ENCODE measurements around the gene ST3GAL3.

The ST3GAL3 gene

DNA sequence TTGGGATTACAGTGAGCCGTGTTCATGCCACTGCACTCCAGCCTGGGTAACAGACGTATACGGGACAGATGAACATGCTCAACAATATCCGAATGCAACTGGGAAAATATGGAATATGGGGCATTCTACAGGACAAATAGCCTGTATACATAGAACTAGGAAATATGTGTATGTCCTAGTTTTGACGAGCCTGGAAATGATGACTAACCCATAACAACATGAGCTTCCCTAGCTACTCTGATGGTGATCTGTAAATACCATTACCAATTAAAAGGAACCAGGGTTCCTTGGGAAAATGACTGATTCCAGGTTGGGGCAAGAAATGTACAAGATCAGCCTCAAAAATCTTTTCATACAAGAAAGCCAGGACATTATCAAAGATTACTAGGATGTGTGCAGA lies 183.5 kb downstream of the ST3GAL3 start:
- Histone ChIP-seq H3K4me3 (ENCODE audit: extremely low read depth, insufficient read depth, low read length, poor library complexity, severe bottlenecking) (no peak overlapping the region), H3K36me3 (ENCODE audit: control insufficient read depth, insufficient read depth, low read length) (peaks cover 4% of the 10 kb centered on the region), H3K4me1 (ENCODE audit: control insufficient read depth, insufficient read depth, low read length, poor library complexity, severe bottlenecking) (no peaks in the 10 kb centered on the region), H3K27ac (ENCODE audit: low read depth, low read length, severe bottlenecking) (no peak overlapping the region), H3K9me3 (ENCODE audit: control insufficient read depth, low read length) (no peaks in the 10 kb centered on the region)
- WGBS, 2 experiments (ENCODE audit: insufficient coverage in 2 of 2), result 87 to 100% methylated on average over 1 to 3 of the region's 5 CpGs

DNA sequence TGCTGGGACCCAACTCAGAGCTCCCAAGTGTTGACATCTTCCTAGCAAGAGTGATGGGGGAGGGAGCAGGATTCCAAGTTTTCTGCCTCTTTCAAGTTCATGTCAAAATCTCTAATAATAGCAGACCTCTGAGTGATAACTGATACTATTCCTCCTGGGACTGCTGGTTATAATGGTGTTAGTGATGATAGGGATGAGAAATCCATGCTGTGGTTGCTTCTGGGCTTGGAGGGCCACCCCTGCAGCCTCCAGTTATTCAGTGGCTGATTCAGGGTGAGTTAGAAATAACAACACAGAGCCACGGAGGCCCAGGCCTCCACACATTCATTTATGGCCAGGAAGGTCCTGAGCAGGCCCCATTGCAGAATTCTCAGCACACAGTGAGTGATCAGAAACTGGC lies 185.7 kb downstream of the ST3GAL3 start:
- 93 to 100% methylated on average over 1 of the region's 1 CpG for WGBS, 2 experiments (ENCODE audit: insufficient coverage in 2 of 2)
- H3K27ac ChIP-seq (ENCODE audit: low read depth, low read length, severe bottlenecking), result no peak overlapping the region
- H3K9me3 ChIP-seq (ENCODE audit: control insufficient read depth, low read length), result no peaks in the 10 kb centered on the region
- no peaks in the 10 kb centered on the region for H3K4me1 ChIP-seq (ENCODE audit: control insufficient read depth, insufficient read depth, low read length, poor library complexity, severe bottlenecking)
- peaks cover 6% of the 10 kb centered on the region for H3K36me3 ChIP-seq (ENCODE audit: control insufficient read depth, insufficient read depth, low read length)
- no peak overlapping the region for H3K4me3 ChIP-seq (ENCODE audit: extremely low read depth, insufficient read depth, low read length, poor library complexity, severe bottlenecking)

- Histone ChIP-seq H3K4me3 (ENCODE audit: extremely low read depth, insufficient read depth, low read length, poor library complexity, severe bottlenecking) (no peak overlapping the region), H3K4me1 (ENCODE audit: control insufficient read depth, insufficient read depth, low read length, poor library complexity, severe bottlenecking) (no peaks in the 10 kb centered on the region), H3K36me3 (ENCODE audit: control insufficient read depth, insufficient read depth, low read length) (peaks cover 26% of the 10 kb centered on the region), H3K27ac (ENCODE audit: low read depth, low read length, severe bottlenecking) (no peak overlapping the region), H3K9me3 (ENCODE audit: control insufficient read depth, low read length) (no peaks in the 10 kb centered on the region)
- 96 to 98% methylated on average over 12 of the region's 12 CpGs for WGBS, 2 experiments (ENCODE audit: insufficient coverage in 2 of 2)
These were observed 191.6 kb downstream of the ST3GAL3 start for GRCh38 chr1:43898981-43899380.

DNA sequence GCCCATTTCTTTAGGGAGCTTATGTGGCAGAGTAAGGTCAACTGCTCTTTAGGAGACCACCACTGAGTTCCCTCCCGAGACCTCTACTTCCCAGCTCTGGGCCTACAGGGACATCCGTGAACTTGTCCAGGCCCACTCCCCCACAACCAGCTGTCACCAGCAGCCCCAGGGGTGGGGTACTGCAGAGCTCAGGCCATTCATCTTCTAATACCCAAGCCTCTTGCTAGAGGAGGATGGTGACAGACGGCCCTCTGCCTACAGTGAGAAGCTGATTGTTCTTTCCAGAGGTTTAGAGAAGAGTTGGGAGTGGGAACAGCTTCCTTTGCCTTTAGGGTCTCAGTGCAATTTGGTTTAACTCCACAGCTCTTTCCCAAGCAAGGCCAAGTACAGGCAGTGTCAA lies 193.1 kb downstream of the ST3GAL3 start:
- Histone ChIP-seq H3K4me1 (ENCODE audit: control insufficient read depth, insufficient read depth, low read length, poor library complexity, severe bottlenecking) (no peaks in the 10 kb centered on the region), H3K27ac (ENCODE audit: low read depth, low read length, severe bottlenecking) (no peak overlapping the region), H3K4me3 (ENCODE audit: extremely low read depth, insufficient read depth, low read length, poor library complexity, severe bottlenecking) (no peak overlapping the region), H3K36me3 (ENCODE audit: control insufficient read depth, insufficient read depth, low read length) (peaks cover 22% of the 10 kb centered on the region), H3K9me3 (ENCODE audit: control insufficient read depth, low read length) (no peaks in the 10 kb centered on the region)
- WGBS, 2 experiments (ENCODE audit: insufficient coverage in 2 of 2), result 92 to 100% methylated on average over 2 of the region's 3 CpGs

GRCh38 chr1:43901196-43901961 lies 194.0 kb downstream of the ST3GAL3 start:
- Histone ChIP-seq H3K4me3 (ENCODE audit: extremely low read depth, insufficient read depth, low read length, poor library complexity, severe bottlenecking) (no peak overlapping the region), H3K36me3 (ENCODE audit: control insufficient read depth, insufficient read depth, low read length) (peaks cover 22% of the 10 kb centered on the region), H3K9me3 (ENCODE audit: control insufficient read depth, low read length) (no peaks in the 10 kb centered on the region), H3K27ac (ENCODE audit: low read depth, low read length, severe bottlenecking) (no peak overlapping the region), H3K4me1 (ENCODE audit: control insufficient read depth, insufficient read depth, low read length, poor library complexity, severe bottlenecking) (no peaks in the 10 kb centered on the region)
- 91% methylated on average over 6 to 7 of the region's 7 CpGs for WGBS, 2 experiments (ENCODE audit: insufficient coverage in 2 of 2)

DNA sequence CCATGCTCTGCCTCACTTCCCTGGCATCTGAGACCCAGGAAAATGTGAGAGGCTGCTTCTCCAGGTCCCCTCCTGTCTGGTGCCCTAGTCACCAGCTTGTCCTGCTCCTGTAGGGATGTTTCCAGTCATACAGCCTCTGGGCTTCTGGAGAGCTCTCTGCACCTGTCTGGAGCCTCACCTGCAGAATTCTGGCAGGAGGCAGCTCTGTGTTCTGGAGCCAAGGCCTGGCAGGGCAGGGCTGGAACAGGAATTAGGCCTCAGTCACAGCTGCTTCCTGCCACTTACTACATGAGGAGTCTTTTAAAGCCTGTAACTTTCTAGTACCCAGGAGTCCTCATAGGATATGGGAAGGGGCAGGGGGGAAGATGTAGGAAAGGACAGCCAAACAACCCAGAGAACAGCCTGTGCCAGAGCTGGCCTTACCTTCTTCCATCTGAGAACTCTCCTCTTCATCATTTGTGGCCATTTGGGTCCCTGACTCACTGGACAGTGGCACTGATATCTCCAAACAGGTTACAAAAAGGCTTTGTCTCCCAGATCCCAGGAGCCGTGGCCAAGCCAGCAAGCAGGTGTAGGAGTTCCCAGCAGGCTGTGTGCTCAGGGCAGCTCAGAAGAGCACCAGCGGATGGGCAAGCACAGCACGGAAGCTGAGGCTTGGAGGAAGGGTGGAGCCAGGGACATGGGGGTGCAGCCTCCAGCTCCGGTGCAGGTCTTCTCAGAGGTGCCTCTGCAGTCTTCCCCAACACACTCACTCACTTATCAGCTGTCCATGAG lies 194.9 kb downstream of the ST3GAL3 start:
- H3K9me3 ChIP-seq (ENCODE audit: control insufficient read depth, low read length), result no peaks in the 10 kb centered on the region
- H3K36me3 ChIP-seq (ENCODE audit: control insufficient read depth, insufficient read depth, low read length), result peaks cover 22% of the 10 kb centered on the region
- no peaks in the 10 kb centered on the region for H3K4me1 ChIP-seq (ENCODE audit: control insufficient read depth, insufficient read depth, low read length, poor library complexity, severe bottlenecking)
- H3K27ac ChIP-seq (ENCODE audit: low read depth, low read length, severe bottlenecking), result no peak overlapping the region
- no peak overlapping the region for H3K4me3 ChIP-seq (ENCODE audit: extremely low read depth, insufficient read depth, low read length, poor library complexity, severe bottlenecking)
- WGBS, 2 experiments (ENCODE audit: insufficient coverage in 2 of 2), result 100% methylated on average over 1 to 2 of the region's 4 CpGs

DNA sequence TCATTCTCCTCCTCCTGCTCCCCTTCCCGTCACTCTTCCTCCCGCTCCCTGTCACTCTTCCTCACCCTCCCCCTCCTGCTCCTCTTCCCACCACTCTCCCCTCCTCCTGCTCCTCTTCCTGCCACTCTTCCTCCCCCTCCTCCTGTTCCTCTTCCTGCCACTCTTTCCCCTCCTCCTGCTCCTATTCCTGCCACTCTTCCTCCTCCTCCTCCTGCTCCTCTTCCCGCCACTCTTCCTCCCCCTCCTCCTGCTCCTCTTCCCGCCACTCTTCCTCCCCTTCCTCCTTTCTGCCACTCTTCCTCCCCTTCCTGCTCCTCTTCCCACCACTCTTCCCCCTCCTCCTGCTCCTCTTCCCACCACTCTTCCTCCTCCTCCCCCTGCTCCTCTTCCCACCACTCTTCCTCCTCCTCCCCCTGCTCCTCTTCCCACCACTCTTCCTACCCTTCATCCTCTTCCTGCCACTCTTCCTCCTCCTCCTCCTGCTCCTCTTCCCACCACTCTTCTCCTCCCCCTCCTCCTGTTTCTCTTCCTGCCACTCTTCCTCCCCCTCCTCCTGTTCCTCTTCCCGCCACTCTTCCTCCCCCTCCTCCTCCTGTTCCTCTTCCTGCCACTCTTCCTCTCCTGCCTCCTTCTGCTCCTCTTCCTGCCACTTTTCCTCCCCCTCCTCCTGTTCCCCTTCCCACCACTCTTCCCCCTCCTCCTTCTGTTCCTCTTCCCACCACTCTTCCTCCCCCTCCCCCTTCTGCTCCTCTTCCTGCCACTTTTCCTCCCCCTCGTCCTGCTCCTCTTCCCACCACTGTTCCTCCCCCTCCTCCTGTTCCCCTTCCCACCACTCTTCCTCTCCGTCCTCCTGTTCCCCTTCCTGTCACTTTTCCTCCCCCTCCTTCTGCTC lies 197.6 kb downstream of the ST3GAL3 start:
- H3K9me3 ChIP-seq (ENCODE audit: control insufficient read depth, low read length), result no peaks in the 10 kb centered on the region
- peaks cover 1% of the 10 kb centered on the region for H3K36me3 ChIP-seq (ENCODE audit: control insufficient read depth, insufficient read depth, low read length)
- H3K27ac ChIP-seq (ENCODE audit: low read depth, low read length, severe bottlenecking), result no peak overlapping the region
- WGBS, 2 experiments (ENCODE audit: insufficient coverage in 2 of 2), result 89 to 92% methylated on average over 5 of the region's 7 CpGs
- no peaks in the 10 kb centered on the region for H3K4me1 ChIP-seq (ENCODE audit: control insufficient read depth, insufficient read depth, low read length, poor library complexity, severe bottlenecking)
- H3K4me3 ChIP-seq (ENCODE audit: extremely low read depth, insufficient read depth, low read length, poor library complexity, severe bottlenecking), result no peak overlapping the region

DNA sequence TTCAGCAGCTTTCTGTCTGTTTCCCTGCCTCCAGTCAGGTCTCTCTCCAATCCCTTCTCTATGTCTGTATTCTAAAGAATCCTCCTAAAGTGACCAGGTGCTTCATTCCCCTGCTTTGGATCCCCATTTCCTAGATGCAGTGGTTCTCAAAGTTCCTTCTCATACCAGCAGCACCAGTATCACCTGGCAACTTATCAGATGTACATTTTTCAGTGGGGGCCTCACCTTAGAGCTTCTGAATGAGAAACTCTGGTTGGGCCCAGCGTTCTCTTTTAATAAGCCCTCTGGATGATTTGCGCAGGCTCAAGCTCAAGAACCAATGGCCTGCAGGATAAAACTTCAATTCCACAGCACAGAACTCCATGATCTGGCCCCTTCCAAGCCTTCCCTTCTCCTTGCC lies 200.9 kb downstream of the ST3GAL3 start:
- H3K4me3 ChIP-seq (ENCODE audit: extremely low read depth, insufficient read depth, low read length, poor library complexity, severe bottlenecking), result no peak overlapping the region
- H3K36me3 ChIP-seq (ENCODE audit: control insufficient read depth, insufficient read depth, low read length), result no peaks in the 10 kb centered on the region
- H3K9me3 ChIP-seq (ENCODE audit: control insufficient read depth, low read length), result no peaks in the 10 kb centered on the region
- H3K27ac ChIP-seq (ENCODE audit: low read depth, low read length, severe bottlenecking), result no peak overlapping the region
- 96 to 100% methylated on average over 2 of the region's 2 CpGs for WGBS, 2 experiments (ENCODE audit: insufficient coverage in 2 of 2)
- H3K4me1 ChIP-seq (ENCODE audit: control insufficient read depth, insufficient read depth, low read length, poor library complexity, severe bottlenecking), result peaks cover 9% of the 10 kb centered on the region

GRCh38 chr1:43908858-43909257 lies 201.5 kb downstream of the ST3GAL3 start:
- Histone ChIP-seq H3K4me3 (ENCODE audit: extremely low read depth, insufficient read depth, low read length, poor library complexity, severe bottlenecking) (no peak overlapping the region), H3K27ac (ENCODE audit: low read depth, low read length, severe bottlenecking) (no peak overlapping the region), H3K9me3 (ENCODE audit: control insufficient read depth, low read length) (no peaks in the 10 kb centered on the region), H3K4me1 (ENCODE audit: control insufficient read depth, insufficient read depth, low read length, poor library complexity, severe bottlenecking) (peaks cover 9% of the 10 kb centered on the region), H3K36me3 (ENCODE audit: control insufficient read depth, insufficient read depth, low read length) (no peaks in the 10 kb centered on the region)
- 87 to 93% methylated on average over 4 to 5 of the region's 5 CpGs for WGBS, 2 experiments (ENCODE audit: insufficient coverage in 2 of 2)

GRCh38 chr1:43910343-43910742 lies 203.0 kb downstream of the ST3GAL3 start:
- H3K36me3 ChIP-seq (ENCODE audit: control insufficient read depth, insufficient read depth, low read length), result no peaks in the 10 kb centered on the region
- H3K27ac ChIP-seq (ENCODE audit: low read depth, low read length, severe bottlenecking), result no peak overlapping the region
- peaks cover 12% of the 10 kb centered on the region for H3K4me1 ChIP-seq (ENCODE audit: control insufficient read depth, insufficient read depth, low read length, poor library complexity, severe bottlenecking)
- no peaks in the 10 kb centered on the region for H3K9me3 ChIP-seq (ENCODE audit: control insufficient read depth, low read length)
- H3K4me3 ChIP-seq (ENCODE audit: extremely low read depth, insufficient read depth, low read length, poor library complexity, severe bottlenecking), result no peak overlapping the region
- WGBS, 2 experiments (ENCODE audit: insufficient coverage in 2 of 2), result 100% methylated on average over 1 of the region's 1 CpG
